MM.1S (cell line): Measurements from ENCODE around the gene TTLL4.

Experiments
- DNase-seq: peaks from one replicate; pipeline ENCODE4 v3.0.0-alpha.2; 2015
- H2AFZ ChIP-seq: fragments of 300-600 bp; sonication (generic); 2 replicates; pipeline ENCODE4 v1.6.0; 2016; ENCODE audit warnings: antibody characterized with exemption, low read length
- H3F3A ChIP-seq: fragments of 300-600 bp; sonication (generic); 2 replicates; pipeline ENCODE4 v1.6.1; 2016; ENCODE audit warnings: mild to moderate bottlenecking, antibody characterized with exemption, low read length, moderate library complexity, mixed read lengths; ENCODE audit not compliant: insufficient read depth
- H3K27ac ChIP-seq: fragments of 300-600 bp; sonication (generic); 2 replicates; pipeline ENCODE4 v1.5.1; 2016; ENCODE audit warnings: mild to moderate bottlenecking, low read length
- H3K27me3 ChIP-seq: fragments of 300-600 bp; sonication (generic); replicated peaks from 2 replicates; pipeline ENCODE4 v1.6.0; 2016; ENCODE audit warnings: low read length; ENCODE audit not compliant: insufficient read depth
- H3K36me3 ChIP-seq: fragments of 300-600 bp; sonication (generic); replicated peaks from 2 replicates; pipeline ENCODE4 v1.6.1; 2016; ENCODE audit warnings: mild to moderate bottlenecking, low read length, mixed read lengths; ENCODE audit not compliant: insufficient read depth
- H3K4me1 ChIP-seq: fragments of 300-600 bp; sonication (generic); 2 replicates; pipeline ENCODE4 v1.6.1; 2016; ENCODE audit warnings: low read length, mixed read lengths
- H3K4me2 ChIP-seq: fragments of 300-600 bp; sonication (generic); 2 replicates; pipeline ENCODE4 v1.6.0; 2016; ENCODE audit warnings: low read depth, low read length
- H3K4me3 ChIP-seq: fragments of 300-600 bp; sonication (generic); 2 replicates; pipeline ENCODE4 v1.5.1; 2016; ENCODE audit warnings: low read length, mixed read lengths
- H3K79me2 ChIP-seq: fragments of 300-600 bp; sonication (generic); 2 replicates; pipeline ENCODE4 v1.6.1; 2016; ENCODE audit warnings: mixed run types, low read length, mixed read lengths
- H3K9ac ChIP-seq: fragments of 300-600 bp; sonication (generic); 2 replicates; pipeline ENCODE4 v1.6.1; 2016; ENCODE audit warnings: low read length, mixed read lengths
- H3K9me2 ChIP-seq: fragments of 300-600 bp; sonication (generic); replicated peaks from 2 replicates; pipeline ENCODE4 v1.6.1; 2016; ENCODE audit warnings: mild to moderate bottlenecking, low read length, mixed read lengths; ENCODE audit not compliant: insufficient read depth
- H3K9me3 ChIP-seq: fragments of 300-600 bp; sonication (generic); replicated peaks from 2 replicates; pipeline ENCODE4 v1.6.1; 2016; ENCODE audit warnings: mild to moderate bottlenecking, low read length, mixed read lengths; ENCODE audit not compliant: insufficient read depth
- H4K20me1 ChIP-seq: fragments of 300-600 bp; sonication (generic); 2 replicates; pipeline ENCODE4 v1.6.1; 2016; ENCODE audit warnings: mild to moderate bottlenecking, low read length, moderate library complexity, mixed read lengths; ENCODE audit not compliant: insufficient read depth
- EZH2 ChIP-seq: fragments of 300-600 bp; sonication (generic); optimal IDR thresholded peaks from 2 replicates; pipeline ENCODE3; 2017; ENCODE audit warnings: low read depth, mild to moderate bottlenecking, antibody characterized with exemption, low read length, mixed read lengths
- EZH2phosphoT487 ChIP-seq: fragments of 300-600 bp; sonication (generic); IDR thresholded peaks from 2 replicates; pipeline ENCODE4 v1.6.1; 2018; ENCODE audit warnings: antibody characterized with exemption, low read length
- TF ChIP-seq, protein P1 (sequence below): fragments of 300-600 bp; sonication (generic); IDR thresholded peaks from 2 replicates; pipeline ENCODE4 v1.5.1; 2016; ENCODE audit warnings: antibody characterized with exemption, low read length, mixed read lengths

TTLL4 gene

DNA sequence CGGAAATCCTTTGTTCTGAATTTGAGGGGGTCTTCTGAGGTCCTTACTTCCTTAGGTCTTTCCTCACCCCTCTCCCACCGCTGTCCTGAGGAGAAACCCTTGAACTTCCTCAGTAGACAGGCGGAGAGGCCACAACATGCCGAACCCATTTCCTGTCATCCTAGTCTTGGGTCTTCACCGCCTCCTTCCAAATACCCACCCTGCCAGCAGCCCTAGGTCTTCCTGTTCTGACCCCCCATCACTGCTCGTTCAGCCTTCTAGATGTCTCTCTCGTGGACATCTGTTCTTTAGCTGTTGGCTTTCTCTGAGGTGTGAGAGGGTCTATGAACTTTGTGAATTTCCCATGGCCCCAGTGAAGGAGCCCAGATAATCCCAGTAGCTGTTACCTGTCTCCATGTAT lies 44.1 kb downstream of the TTLL4 start:
- DNase-seq = no peak
- no peaks in the 10 kb centered on the region for H4K20me1 ChIP-seq
- peaks cover 4% of the 10 kb centered on the region; the same call in 1 of the 2 replicates for H3K36me3 ChIP-seq
- H3K9me3 ChIP-seq = no peaks in the 10 kb centered on the region
- no peak overlapping the region for H3K4me2 ChIP-seq
- H3K27me3 ChIP-seq = no peaks in the 10 kb centered on the region
- H3F3A ChIP-seq = no peaks in the 10 kb centered on the region
- H3K9ac ChIP-seq = no peak overlapping the region
- H3K4me1 ChIP-seq = no peaks in the 10 kb centered on the region
- no peak overlapping the region for H2AFZ ChIP-seq
- H3K4me3 ChIP-seq = no peak overlapping the region
- TF ChIP-seq EZH2 = no peak
- no peak for TF ChIP-seq EZH2phosphoT487
- TF ChIP-seq, protein P1, sequence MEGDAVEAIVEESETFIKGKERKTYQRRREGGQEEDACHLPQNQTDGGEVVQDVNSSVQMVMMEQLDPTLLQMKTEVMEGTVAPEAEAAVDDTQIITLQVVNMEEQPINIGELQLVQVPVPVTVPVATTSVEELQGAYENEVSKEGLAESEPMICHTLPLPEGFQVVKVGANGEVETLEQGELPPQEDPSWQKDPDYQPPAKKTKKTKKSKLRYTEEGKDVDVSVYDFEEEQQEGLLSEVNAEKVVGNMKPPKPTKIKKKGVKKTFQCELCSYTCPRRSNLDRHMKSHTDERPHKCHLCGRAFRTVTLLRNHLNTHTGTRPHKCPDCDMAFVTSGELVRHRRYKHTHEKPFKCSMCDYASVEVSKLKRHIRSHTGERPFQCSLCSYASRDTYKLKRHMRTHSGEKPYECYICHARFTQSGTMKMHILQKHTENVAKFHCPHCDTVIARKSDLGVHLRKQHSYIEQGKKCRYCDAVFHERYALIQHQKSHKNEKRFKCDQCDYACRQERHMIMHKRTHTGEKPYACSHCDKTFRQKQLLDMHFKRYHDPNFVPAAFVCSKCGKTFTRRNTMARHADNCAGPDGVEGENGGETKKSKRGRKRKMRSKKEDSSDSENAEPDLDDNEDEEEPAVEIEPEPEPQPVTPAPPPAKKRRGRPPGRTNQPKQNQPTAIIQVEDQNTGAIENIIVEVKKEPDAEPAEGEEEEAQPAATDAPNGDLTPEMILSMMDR = no peak
- H3K79me2 ChIP-seq = no peaks in the 10 kb centered on the region
- H3K9me2 ChIP-seq = no peaks in the 10 kb centered on the region
- no peak overlapping the region for H3K27ac ChIP-seq

DNA sequence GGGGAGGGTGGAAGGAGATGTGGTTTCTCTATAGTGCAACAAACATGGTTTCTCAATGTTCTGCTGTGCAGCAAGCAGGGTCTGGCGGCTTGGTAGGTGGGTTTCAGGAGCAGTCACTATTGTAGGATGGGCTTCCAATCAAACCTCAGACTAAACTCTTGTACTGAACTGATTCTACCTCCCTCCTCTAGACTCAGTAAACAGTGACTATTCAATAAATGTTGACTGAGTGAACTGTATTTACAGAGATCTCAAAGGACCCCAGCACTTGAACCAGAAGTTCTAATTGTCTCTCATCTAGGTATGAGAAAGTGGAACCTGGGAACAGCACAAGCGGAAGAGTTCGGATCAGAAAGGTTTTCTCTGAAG lies 44.5 kb downstream of the TTLL4 start:
- H3K4me1 ChIP-seq = no peaks in the 10 kb centered on the region
- H3K4me3 ChIP-seq = no peak overlapping the region
- no peaks in the 10 kb centered on the region for H3K9me3 ChIP-seq
- DNase-seq = no peak
- no peaks in the 10 kb centered on the region for H3F3A ChIP-seq
- H4K20me1 ChIP-seq = no peaks in the 10 kb centered on the region
- no peaks in the 10 kb centered on the region for H3K9me2 ChIP-seq
- H3K9ac ChIP-seq = no peak overlapping the region
- H3K4me2 ChIP-seq = no peak overlapping the region
- peaks cover 4% of the 10 kb centered on the region; the same call in 1 of the 2 replicates for H3K36me3 ChIP-seq
- no peak overlapping the region for H3K27ac ChIP-seq
- H2AFZ ChIP-seq = no peak overlapping the region
- H3K79me2 ChIP-seq = no peaks in the 10 kb centered on the region
- TF ChIP-seq EZH2phosphoT487 (no peak), EZH2 (no peak)
- TF ChIP-seq, protein P1 = no peak
- no peaks in the 10 kb centered on the region for H3K27me3 ChIP-seq

DNA sequence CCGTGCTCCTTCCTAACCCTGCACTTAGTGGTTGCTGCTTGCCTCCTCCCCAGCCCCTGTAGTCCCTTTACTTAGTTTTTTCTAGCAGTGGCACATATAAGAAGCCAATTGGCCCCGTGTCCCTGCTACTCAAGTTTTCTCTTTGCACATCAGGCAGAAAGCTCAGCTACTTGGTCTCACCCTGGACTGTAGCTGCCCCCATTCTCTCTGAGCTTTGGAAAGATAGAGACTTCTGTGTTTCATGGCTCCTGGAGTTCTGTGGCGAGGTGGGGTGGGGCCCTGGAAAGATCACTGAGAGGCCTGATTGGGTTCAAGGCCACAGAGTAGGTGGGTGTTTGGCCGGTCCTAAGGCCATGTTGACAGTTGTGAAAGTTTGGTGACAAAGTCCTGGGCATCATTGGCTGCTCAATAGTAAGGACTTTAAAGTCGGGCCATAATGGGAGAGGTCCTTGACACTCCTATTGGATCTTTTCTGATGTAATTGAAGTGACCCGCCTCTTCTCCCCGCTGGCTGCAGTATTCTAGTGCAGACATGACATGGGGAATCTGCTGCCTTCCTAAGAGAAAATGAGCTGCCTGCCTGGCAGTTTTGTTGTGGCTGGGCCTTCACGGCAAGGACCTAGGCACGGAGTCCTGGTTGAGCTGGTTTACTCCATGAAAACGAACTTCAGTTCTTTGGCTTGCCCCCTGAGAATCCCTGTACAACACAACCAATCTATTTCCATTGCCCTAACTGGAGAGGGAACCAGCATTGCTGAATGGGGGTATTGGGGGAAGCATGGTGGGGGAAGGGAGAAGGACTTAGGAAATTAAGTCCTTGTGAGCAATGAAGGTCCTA lies 45.2 kb downstream of the TTLL4 start:
- no peak overlapping the region for H2AFZ ChIP-seq
- no peaks in the 10 kb centered on the region for H3F3A ChIP-seq
- no peaks in the 10 kb centered on the region for H3K9me3 ChIP-seq
- no peaks in the 10 kb centered on the region for H3K79me2 ChIP-seq
- H3K4me3 ChIP-seq = no peak overlapping the region
- H3K9ac ChIP-seq = no peak overlapping the region
- H3K36me3 ChIP-seq = peaks cover 4% of the 10 kb centered on the region; the same call in 1 of the 2 replicates
- H3K4me1 ChIP-seq = no peaks in the 10 kb centered on the region
- H3K27me3 ChIP-seq = no peaks in the 10 kb centered on the region
- DNase-seq = no peak
- TF ChIP-seq, protein P1 = no peak
- no peak for TF ChIP-seq EZH2phosphoT487
- no peak for TF ChIP-seq EZH2
- H4K20me1 ChIP-seq = no peaks in the 10 kb centered on the region
- H3K4me2 ChIP-seq = no peak overlapping the region
- H3K9me2 ChIP-seq = no peaks in the 10 kb centered on the region
- no peak overlapping the region for H3K27ac ChIP-seq
